CD4-positive, alpha-beta T cell treated with Interleukin-15 for 1 hour (primary cell): ENCODE results near the gene SLC46A2.

Experiments used
- DNase-seq: peaks from one replicate; pipeline ENCODE4 v3.0.0-alpha.2; 2020

The SLC46A2 gene

DNA sequence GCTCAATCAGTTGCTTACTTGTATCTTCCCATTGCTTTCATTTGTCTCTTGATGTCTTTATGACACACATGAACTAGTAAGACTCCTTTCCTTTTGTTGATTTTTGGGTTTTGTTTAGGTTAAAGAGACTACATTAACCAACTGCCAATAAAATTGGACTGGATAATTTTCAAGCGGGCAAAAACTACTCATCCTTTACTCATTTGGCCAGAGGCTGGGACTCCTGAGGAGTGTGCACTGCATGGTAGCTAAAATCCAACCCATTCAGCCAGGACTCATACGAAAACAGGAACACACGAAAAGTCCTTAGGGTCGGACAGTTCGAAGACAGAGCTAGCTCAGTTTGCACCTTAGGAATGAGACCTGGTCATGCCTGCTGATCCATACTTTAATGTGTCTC lies 6.0 kb downstream of the SLC46A2 start:
- DNase-seq = no peak

DNA sequence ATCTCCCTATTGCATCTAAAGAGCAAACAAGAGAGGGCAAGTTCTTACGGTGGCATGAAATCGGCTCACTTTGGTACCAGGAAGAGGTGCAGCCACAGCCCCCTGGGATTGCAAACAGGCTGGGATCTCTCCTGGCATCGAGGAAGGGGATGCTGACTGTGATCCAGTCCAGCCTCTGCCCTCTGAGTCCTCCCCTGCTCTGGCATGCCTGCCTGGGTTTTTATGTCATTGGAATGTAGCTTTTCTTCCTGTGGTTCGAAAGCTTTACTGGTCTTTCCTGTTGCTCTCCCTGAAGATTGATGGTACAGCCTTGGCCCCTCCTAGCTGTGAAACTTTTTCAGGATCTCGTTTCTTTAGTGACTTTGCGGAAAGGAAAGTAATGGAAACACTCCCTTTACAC lies 6.6 kb downstream of the SLC46A2 start:
- DNase-seq = no peak

- DNase-seq = no peak
These were observed 9.3 kb downstream of the SLC46A2 start for GRCh38 chr9:112881331-112881730.

GRCh38 chr9:112880650-112881049 lies 10.0 kb downstream of the SLC46A2 start:
- DNase-seq = no peak

GRCh38 chr9:112878752-112879151 lies 11.9 kb downstream of the SLC46A2 start:
- DNase-seq = no peak

GRCh38 chr9:112873773-112874405 lies 16.8 kb downstream of the SLC46A2 start:
- no peak for DNase-seq

GRCh38 chr9:112872019-112872418 lies 18.7 kb downstream of the SLC46A2 start:
- no peak for DNase-seq

GRCh38 chr9:112870556-112870955 lies 20.1 kb downstream of the SLC46A2 start:
- no peak for DNase-seq

- DNase-seq = no peak
These were observed 20.8 kb downstream of the SLC46A2 start for GRCh38 chr9:112869917-112870316.

GRCh38 chr9:112869041-112869529 lies 21.6 kb downstream of the SLC46A2 start:
- no peak for DNase-seq

- DNase-seq = no peak
These were observed 22.2 kb downstream of the SLC46A2 start for GRCh38 chr9:112868461-112868860.

DNA sequence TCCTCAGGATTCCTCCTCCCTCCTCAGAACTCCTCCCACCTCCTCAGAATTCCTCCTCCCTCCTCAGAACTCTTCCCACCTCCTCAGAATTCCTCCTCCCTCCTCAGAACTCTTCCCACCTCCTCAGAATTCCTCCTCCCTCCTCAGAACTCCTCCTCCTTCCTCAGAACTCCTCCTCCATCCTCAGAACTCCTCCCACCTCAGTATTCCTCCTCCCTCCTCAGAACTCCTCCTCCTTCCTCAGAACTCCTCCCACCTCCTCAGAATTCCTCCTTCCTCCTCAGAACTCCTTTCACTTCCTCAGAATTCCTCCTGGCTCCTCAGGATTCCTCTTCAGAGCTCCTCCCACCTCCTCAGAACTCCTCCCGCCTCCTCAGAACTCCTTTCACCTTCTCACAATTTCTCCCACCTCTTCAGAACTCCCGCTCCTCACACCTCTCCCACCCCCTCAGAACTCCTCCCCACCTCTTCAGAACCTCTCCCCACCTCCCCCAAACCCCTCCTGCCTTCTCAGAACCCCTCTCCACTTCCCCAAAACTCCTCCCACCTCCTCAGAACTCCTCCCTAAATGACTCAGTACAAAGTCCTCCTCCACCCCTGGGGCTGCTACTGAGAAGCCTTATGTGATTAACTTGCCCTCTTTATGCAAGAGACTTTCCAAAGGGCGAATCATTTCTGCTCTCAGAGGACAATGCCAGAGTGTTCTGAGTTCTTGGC lies 23.2 kb downstream of the SLC46A2 start:
- peak; percentile 47 for DNase-seq

DNA sequence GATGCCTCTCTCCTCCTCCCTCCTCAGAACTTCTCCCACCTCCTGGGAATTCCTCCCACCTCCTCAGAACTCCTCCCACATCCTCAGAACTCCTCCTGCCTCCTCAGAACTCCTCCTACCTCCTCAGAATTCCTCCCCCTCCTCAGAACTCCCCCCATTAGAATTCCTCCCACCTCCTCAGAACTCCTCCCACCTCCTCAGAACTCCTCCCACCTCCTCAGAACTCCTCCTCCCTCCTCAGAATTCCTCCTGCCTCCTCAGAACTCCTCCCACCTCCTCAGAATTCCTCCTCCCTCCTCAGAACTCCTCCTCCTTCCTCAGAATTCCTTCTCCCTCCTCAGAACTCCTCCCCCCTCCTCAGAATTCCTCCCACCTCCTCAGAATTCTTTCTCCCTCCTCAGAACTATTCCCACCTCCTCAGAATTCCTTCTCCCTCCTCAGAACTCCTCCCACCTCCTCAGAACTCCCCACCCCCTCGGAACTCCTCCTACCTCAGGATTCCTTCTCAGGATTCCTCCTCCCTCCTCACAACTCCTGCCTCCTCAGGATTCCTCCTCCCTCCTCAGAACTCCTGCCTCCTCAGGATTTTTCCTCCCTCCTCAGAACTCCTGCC lies 23.9 kb downstream of the SLC46A2 start:
- no peak for DNase-seq

GRCh38 chr9:112864982-112865381 lies 25.7 kb downstream of the SLC46A2 start:
- DNase-seq = no peak

DNA sequence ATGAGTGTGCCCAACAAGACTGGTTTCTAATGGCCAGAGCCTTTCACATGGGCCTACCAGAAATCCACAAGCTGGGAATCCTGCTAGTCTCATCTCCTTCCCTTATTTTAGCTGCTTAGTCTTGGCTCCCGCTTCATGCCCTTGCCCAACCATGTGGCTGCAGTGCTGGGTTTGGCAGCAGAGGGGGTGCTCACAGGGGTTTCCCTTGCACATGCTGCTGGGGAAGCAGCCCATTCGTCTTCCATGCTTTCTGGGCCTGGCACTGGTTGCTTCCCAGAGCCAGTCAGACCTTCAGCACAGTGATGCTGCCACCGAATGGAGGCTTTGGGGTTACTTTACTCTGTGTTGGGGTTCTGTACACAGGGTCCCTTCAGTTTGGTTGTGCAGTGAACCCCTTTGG lies 26.3 kb downstream of the SLC46A2 start:
- DNase-seq = no peak

GRCh38 chr9:112863746-112864145 lies 26.9 kb downstream of the SLC46A2 start:
- no peak for DNase-seq

DNA sequence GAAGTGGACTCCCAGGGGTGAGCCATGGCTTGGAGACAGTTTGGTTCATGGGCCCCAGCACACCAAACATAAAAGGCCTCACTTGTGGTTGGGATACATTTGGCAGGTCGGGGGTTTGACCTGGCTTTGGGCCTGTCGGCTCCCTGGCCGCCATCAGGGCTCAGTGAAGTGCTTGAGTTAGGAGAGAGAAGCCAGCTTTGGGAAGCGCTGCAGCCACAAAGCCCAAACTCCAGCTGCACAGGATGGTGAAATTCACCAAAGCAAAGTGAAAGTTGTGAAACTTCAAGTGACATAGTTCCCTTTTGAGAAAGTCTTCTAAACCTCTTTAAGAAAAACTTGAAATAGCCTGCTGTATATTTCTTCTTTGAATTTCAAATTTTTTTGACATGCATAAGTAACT lies 27.5 kb downstream of the SLC46A2 start:
- peak; percentile 33 for DNase-seq

- DNase-seq = peak; percentile 64
These were observed 28.8 kb downstream of the SLC46A2 start for GRCh38 chr9:112861638-112862555.

- no peak for DNase-seq
These were observed 29.5 kb downstream of the SLC46A2 start for GRCh38 chr9:112861155-112861554.

DNA sequence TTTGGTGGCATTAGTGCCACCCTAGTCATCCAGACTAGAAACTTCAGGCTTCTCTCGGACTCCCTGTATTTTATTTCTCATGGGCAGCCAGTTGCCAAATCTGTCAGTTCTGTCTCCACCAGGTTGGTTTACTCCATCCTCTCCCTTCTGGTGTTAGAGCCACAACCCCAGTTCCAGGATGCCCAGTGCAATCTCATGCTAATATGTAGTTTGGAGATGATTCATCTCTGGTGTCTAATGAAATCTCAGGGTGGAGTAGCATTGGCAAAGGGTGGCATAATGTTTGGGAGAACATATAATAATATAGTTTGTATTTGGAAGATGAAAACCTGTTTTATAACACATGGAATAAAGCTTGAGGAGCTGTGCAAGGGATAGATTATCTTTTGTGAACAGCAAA lies 30.2 kb downstream of the SLC46A2 start:
- DNase-seq = no peak

DNA sequence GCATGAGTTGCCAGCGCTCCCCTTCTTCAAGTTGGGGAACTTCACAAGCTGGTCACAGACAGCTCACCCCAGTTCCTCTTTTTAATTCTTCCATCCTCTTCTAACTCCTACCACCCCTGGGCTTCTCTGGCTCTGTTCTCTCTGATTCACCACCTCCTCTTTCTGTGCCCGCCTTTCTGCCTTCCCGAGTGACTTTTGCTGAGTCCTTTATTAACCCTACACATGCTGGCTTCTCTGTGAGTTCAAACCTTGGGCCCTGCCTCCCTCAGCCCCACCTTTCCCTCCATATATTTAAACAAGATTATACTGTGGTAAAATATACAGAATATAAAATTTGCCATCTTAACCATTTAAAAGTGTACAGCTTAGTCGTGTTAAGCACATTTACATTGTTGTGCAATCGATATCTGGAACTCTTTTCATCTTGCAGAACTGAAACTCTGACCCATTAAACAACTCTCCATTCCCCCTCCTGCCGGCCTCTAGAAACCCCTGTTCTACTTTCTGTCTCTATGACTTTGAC lies 32.0 kb downstream of the SLC46A2 start:
- peak; percentile 57 for DNase-seq

GRCh38 chr9:112858005-112858404 lies 32.7 kb downstream of the SLC46A2 start:
- DNase-seq = no peak

DNA sequence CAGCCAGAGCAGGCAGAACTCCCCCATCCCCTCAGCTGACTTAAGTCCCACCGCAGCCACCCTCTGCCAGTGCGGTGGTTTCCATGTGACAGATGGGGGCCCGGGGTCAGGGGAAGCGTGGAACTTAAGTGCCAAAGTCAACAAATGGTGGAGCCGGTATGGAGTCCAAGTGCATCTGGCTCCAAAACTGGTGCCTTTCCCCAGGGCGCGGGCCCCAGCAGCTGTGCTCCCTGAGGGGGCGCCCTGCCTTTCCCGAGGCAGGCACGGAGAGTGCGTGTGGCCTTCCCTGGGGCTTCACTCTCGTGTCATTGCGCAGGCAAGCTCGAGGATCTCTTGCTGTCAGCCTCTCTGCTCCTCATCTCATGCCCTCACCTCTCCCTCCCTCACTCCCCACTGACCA lies 33.8 kb downstream of the SLC46A2 start:
- no peak for DNase-seq
